GM18508 (cell line): ENCODE data around the gene ERC1.

ENCODE experiments used
- ATAC-seq: cut with Tn5 transposase; IDR thresholded peaks from one replicate; pipeline ENCODE4 v1.9.1; 2021; ENCODE audit warnings: moderate number of reproducible peaks; ENCODE audit not compliant: insufficient read depth, unreplicated experiment

Gene ERC1

DNA sequence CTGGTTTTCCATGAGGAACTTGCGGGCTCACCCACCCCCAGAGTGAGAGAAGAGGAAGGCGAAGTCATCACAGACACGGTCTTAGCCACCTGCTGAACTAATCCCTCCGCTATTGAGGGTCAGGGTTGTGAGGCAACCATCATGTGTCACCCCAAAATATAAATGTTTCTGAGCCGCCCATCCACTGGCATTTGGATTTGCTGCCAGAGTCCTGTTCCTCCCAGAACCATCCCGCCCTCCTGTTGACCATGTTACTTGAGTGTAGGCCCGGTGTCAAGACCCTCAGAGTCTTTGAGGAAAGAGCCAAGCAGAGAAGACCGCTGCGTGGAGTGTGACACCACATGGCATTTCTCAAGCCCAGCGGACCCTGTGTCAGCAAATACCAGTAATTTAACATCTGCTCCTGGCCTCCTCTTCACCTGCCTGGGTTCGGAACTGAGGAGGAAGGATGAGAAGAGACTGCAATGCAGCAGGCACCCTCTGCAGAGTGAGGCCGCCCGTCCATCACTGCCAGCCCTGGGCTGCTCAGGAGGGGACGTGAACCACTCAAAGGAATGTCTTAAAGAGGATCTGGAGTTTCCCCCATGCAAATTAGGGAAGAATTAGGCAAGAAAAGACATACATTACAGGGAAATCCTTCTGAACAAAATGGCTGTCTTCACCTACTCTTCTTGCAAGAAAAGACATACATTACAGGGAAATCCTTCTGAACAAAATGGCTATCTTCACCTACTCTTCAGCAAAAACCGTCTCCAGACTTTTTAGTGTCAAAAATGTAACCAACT lies 502.9 kb downstream of the ERC1 start:
- ATAC-seq = no peak

DNA sequence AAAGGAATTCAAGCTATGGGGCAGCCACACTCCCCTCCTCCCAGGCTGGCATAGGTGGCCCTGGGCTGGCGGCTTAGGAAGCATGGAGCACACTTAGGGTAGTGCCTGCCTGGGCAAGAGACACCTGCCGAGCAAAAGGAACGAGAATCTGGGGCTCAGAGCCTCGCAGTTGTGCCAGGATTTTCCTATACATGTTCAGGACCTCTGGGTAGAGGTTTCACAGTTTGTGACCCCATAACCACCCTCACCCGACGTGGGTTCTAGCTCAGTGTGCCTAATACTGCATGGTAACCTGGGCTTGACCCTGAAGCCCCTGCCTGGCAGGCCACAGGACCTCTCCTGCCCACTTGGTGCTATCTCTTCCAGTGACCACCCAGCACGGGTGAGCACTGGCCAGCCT lies 503.8 kb downstream of the ERC1 start:
- no peak for ATAC-seq

DNA sequence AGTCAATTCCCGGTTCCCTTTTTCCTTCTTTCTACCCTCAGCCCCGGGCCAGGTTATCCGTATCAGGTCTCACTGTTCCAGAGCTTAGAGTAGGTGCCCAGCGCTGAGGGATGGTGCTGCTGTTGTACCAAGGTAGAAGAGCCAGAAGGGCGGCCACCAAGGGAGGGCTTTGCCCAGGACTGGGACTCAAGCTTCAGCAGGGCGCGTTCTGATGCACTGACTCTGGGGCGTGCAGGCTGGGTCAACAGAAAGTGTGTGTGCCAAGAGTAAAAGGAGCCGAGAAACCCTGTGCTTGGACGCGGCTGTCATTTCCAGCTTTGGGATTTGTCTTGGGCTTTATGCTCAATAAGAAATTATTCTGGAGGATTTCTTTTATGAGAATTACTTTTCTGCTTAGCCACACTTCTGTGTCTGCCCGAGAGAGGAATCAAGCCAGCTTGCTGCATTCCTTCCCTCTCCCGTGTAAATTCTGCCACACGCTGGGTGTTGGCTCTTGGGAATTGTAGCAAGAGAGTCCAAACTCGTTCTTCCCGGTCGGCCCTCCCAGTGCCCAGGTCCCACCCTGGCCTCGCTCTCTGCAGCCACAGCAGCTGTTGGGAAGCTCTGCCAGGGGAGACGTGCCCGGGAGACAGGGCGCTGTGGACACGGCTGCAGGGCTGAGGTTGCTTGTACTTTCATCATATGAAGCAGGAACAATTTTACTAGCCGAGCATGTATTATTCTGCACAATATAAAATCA lies 505.3 kb downstream of the ERC1 start:
- ATAC-seq = no peak

DNA sequence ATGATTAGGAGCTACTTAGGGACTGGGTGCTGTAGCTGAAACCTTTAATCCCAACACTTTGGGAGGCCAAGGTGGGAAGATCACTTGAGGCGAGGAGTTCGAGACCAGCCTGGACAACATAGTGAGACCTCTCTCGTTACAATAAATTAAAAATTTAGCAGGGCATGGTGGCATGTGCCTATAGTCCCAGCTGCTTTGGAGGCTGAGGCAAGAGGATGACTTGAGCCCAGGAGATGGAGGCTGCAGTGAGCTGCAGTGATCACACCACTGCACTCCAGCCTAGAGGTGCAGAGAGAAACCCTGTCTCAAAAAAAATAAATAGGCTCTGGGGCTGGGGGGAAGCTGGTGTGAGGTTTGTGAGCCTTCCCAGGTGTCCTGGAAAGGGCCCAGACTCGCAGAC lies 506.1 kb downstream of the ERC1 start:
- no peak for ATAC-seq

DNA sequence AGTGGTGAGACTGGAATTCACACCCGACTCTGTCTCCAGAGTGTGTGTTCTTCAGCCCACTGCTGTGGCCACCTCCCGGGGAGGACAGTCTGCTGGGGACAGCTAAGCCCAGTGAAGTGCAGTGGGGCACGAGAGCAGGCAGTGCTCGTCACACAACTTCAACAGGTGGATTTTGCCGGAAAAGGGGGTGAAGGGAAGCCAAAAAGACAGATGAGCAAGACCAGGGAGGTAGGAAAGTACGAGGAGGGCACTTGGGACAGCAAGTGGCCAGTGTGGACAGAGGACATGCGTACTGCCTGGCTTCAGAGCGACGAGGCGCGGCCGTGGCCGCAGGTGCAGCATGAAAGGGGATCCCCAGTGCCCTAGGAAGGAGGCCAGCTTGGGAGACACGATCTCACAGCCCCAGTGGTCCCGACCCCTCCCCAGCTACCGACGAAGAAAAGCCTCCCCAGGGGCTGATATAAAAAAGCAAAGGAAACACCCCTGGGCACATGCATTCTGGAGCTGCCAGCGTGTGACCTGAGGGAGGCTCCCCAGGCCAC lies 507.2 kb downstream of the ERC1 start:
- ATAC-seq = no peak

DNA sequence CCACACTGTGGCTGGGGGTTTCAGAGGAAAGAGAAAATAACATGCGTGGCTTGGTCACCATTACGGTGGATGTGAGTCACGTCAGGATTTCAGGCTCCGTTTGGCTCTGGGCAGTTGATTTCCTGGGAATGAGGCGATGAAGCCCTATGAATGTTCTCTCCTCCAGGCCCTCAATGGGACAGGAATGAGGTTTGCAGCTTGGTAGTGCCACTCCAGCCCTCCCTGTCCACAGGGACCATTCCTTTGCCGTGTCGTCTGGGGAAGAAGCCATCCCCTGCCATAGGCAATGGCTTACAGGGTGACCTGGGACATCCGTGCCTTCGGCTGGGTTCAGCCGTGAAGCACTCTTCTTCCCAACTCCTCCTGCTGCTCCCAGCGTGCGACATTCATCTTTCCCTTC lies 508.3 kb downstream of the ERC1 start:
- no peak for ATAC-seq

DNA sequence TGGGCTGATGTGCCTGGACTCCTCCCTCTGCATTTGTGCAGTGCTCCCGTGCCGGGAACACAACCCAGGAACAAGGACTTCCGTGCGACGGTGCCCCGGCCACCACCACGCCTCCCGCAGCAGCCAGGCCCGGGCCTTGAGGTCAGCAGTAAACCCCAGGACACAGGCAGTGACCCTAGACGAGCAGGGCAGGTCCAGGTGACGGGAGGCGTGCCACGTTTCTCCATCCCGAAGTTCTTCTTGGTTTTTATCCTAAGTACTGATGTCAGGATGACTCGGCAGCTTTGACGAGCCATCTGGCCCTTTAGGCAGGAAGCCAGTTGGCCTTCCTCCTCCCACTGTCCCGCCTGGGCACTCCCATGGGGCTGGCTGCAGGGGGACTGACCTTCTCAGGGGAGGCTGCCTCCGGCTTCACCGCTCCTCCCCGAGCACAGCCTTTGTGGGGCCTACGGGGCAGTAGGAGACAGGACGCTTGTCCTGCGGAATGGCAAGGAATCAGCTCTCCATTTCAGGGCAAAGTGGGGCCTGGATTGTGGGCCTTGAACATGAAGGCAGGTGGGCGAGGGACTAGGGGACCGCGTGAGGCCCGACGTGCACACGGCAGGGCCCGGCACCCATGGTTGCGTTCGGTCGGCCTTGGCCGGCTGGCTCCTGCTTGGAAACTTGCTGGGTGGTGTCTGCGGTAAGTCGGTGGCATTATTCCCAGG lies 509.2 kb downstream of the ERC1 start:
- ATAC-seq = no peak

DNA sequence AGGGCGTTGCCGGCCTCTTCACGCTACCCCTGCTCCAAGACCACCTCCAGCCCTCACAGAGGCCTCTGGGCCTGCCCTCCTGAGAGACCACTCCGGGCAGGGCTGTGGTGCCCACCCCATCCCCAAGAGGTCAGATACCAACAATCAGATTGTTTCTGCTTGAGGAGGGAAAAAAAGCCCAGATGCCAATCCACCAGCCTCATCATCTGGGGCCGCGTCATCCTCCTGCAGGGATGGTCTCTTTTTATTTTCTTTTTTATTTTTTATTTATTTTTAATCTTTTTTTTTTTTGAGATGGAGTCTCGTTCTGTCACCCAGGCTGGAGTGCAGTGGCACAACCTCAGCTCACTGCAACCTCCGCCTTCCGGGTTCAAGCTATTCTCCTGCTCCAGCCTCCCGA lies 510.0 kb downstream of the ERC1 start:
- ATAC-seq = no peak

DNA sequence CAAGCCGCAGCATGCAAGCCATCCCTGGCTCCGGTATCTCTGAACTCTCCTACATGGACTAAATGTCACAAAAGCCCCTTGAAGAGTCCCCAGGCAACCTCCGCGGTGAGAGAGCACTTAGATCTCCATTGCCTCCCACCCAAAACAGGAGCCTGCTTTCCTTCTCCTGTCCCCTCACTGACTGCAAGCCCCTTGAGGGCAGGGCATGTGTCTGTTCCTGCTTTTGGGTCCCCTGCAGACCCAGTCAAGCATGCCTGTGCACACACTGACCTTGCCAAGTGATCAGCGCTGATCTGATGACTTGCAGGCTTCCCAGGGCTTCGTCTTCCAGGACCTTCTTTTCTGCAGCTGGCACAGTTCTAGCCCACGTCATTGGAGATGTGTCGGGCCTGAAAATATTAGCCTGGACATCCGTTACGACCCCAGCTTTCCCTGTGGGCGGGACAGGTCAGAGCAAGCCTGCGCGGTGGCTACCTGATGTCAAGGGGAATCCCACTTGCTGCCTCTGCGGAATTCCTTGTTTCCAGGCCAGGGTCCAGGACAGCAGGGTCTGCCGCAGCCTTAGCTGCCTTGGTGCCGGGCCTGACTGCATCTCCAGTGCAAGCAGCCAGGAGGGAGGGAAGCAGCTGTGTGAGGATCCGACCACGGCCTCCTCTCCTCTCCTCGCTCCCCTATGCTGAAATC lies 510.8 kb downstream of the ERC1 start:
- no peak for ATAC-seq

DNA sequence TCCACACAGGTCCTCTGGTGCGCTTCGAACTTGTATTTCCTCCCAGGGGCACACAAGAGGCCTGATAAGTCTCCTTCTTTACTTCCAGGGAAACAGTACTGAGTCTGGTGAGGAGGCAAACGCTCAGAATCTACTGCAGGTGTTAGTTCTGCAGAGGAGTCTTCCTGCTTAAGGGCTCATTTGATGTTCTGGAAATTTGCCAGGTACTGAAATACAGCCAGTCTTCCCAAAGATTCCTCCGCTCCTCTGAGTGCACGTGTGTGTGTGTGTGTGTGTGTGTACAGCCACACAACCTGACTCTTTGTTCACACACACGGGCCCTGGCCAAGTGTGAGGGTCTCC lies 511.3 kb downstream of the ERC1 start:
- ATAC-seq = no peak

DNA sequence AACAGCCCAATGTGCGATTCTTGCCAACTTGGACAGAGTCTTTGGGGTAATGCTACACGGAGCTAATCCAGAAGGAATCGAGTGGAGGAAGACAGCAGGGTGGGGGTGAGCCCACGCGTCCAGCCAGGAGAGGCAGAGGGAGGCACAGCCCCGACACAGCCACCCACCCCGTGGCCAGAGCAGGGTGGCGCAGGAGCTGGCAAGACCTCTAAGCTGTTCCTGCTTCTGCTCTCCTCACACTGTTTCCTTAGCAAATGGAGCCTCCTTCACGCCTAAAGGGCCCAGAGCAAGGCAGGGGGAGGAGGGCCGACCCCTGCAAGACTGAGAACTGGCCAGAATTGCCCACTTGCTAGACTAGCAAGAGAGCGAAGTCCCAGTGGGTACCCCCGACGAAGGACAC lies 511.8 kb downstream of the ERC1 start:
- no peak for ATAC-seq

DNA sequence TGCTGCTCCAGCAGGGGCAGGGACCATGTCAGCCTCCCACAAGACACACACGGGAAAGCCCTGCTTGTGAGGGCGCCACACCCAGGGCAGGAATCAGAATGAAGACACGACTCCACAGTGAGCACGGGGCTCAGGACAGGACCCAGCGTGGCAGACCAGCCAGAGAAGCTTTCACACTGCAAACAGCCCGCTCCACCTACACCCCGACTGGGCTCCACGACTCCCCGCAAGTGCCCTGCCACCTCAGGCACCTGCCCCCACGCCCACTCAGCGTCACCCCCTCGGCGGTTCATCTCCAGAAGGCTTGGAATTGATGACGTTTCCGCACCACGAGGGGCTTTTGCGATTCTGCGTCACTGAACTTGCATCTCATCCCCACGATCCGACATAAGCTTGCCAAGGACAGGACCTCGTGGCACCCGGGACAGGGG lies 512.3 kb downstream of the ERC1 start:
- ATAC-seq = no peak

DNA sequence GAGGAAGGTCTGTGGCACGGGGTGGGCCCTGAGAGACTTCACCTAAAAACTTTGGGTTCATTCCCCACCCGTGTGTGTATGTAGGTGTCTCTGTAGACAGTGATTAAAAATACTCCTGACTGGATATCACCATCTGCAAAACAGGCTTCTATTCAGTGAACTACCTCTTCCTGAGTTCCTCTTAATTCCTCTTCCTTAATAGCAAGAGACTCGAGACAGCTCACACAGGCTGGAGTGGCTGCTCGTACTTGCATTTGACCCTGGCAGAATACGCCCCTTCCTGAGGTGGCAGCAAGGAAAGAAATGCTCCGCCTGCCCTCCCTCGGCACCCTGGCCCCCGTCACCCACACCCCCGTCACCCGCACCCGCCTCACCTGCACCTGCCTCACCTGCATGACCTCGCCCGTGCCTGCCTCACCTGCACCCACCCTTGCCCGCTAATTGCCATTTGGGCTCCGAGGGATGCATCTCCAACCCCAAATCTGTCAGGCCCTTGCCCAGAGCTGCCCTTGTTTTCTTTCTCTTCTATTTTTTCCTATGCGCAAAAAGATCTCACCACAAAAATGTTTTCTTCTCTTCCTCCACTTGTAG lies 513.4 kb downstream of the ERC1 start:
- ATAC-seq = no peak

DNA sequence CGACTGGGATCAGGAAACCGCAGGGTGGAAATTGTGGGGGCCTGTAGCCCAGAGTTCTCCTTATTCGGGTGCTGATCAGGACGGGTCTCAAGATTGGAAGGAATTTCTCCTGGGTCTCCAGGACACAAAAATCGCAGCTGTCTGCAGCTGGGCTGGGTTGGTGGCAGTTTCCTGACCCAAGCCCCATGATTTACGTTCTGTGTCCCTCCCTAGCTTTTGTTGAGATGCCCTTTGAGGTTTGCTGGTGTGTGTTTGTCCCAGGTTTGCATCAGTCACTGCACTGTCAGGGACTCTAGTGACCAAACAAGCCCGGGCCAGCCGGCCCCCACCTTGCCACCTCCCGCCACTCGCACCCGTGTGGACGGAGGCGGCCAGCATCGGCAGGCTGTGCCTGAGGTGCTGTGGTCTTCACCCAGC lies 513.9 kb downstream of the ERC1 start:
- no peak for ATAC-seq

DNA sequence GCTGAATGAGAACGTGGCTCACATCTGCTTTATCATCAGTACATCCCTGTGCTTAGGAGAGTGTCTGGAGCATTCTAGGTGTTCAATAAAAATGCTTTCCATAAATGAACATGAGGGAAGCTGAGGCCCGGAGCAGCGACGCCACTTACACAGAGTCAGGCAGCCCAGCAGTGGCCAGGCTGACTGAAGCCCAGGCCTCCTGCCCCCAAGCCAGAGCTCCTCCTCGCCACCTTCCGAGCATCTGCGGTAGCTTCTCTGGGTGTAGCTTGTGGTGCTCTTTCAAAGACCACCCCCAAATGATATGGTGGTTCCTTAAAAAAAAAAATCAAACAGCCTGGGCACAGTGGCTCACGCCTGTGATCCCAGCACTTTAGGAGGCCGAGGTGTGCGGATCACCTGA lies 514.6 kb downstream of the ERC1 start:
- no peak for ATAC-seq

DNA sequence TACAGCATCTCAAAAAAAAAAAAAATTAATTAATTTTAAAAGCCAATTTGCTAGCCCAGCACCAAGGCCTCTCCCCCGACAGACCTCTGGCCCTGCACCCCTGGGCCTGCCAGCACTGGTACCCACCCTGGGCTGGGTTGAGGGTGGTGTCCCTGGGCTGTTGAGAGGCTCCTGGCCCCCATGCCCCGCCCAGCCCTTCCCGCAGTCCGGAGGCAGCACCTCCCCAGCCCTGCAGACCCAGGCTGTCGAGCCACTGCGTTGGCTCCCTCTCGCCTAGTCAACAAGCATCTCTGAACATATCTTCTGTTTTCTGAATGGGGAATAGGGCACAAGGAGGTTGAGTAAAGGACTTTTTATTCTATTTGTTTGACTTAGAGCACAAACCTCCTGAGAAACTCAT lies 516.3 kb downstream of the ERC1 start:
- no peak for ATAC-seq

DNA sequence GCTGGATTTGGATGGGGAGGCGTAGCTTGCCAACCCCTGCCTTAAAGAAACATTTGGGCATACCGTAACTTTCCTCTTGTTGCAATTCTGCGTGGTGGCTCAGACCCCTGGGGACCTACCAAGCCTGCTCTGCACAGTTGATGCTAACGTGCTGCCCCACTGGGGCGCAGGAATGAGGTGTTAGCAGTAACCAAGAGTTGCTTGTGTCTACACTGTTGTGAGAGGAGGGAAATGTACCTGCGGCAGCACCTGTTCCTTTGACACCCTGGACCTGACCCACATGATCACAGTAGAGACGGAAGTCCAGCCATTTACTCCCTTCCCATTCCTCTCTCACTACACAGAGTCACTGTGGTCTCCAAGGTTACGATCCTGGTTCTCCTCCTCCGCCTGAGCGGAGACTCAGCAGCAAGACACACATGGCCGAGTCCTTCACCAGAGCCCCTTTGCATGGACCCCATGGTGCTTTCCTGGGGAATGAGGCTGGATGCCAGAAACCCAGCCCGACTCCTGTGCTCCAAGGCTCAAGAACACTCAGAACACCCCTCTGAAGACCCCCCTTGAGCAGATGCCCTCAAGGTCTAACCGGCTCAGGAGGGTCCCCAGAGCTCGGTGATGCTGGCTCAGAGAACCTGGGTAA lies 518.5 kb downstream of the ERC1 start:
- no peak for ATAC-seq

DNA sequence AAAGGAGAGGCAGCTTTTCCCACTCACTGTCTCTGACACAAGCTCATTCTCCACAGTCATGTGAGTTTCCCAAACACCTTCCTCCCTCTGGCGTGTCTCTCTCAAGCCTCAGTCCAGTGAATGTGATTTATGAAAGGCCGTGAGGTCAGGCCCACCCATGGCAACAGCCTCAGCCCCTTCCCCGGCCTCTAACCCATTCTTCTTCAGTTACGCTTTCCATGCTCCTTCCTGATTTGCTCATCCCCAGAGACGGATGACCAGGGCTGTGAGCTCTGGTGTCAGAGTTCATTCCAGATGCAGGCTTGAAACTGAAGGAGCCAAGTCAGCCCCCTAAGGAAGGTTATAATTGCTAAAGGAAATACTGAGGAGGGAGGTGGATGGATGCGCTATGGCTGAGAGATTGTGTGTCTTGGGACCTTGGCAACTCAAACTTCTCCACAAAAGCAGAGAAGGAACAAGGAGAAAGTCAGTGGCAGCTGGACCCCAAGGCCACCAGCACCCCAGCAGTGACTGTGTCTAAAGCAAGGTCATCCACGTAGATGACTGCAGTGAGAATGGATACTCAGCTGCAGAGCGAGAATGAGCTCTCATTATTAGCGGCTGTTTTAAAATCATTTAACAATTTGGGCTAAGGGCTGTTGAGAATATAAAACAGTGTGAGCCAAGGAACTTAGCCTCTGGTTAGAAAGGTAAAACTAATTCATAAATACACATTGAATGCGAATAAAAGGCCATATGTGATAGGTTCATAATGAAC lies 519.2 kb downstream of the ERC1 start:
- ATAC-seq = no peak

DNA sequence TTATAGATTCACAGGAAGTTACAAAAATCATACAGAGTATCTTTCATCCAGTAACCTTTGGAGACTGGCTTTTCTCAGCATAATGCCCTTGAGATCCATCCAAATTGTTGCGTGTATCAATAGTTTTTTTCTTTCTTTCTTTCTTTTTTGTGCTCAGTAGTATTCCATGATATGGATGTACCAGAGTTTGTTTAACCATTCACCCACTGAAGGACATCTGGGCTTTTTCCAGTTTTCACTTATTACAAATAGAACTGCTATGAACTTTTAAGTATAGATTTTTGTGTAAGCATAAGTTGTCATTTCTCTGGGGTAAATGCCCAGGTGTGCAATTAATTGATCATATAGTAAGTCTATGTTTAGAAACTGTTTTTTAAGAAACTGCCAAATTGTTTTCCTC lies 524.0 kb downstream of the ERC1 start:
- no peak for ATAC-seq
